Measurements from ENCODE around the gene RGS19.

DNA sequence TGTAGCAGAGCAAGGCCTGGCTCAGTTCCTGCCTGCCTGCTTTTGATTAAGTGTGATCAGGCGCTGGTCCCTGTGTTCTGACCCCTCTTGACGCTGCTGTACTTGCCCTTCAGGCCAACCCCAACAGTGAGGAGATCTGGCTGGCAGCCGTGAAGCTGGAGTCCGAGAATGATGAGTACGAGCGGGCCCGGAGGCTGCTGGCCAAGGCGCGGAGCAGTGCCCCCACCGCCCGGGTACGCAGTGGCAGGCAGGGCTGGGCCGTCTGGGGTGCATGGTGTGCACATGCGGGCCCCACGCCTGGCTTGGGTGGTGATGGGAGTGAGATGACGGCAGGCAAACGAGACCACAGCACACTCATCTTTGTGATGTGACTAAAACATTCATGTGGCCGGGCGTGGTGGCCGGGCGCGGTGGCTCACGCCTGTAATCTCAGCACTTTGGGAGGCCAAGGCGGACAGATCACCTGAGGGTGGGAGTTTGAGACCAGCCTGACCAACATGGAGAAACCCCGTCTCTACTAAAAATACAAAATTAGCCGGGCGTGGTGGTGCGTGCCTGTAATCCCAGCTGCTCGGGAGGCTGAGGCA is 53.4 kb downstream of the RGS19 start:
- TF ChIP-seq YY1 (IDR thresholded peaks at IDR 0.05; ENCODE audit: low read depth) (no peak), CEBPB (IDR thresholded peaks at IDR 0.05) (no peak), CREB1 (IDR thresholded peaks at IDR 0.05; ENCODE audit: low read depth) (no peak), TAF1 (IDR thresholded peaks at IDR 0.05; ENCODE audit: low read depth) (no peak), EGR1 (IDR thresholded peaks at IDR 0.05) (no peak), RAD21 (IDR thresholded peaks at IDR 0.05; ENCODE audit: low read depth) (no peak), EP300 (IDR thresholded peaks at IDR 0.05; ENCODE audit: borderline replicate concordance) (no peak), NFIC (IDR thresholded peaks at IDR 0.05) (no peak)
- TF ChIP-seq, protein P1, sequence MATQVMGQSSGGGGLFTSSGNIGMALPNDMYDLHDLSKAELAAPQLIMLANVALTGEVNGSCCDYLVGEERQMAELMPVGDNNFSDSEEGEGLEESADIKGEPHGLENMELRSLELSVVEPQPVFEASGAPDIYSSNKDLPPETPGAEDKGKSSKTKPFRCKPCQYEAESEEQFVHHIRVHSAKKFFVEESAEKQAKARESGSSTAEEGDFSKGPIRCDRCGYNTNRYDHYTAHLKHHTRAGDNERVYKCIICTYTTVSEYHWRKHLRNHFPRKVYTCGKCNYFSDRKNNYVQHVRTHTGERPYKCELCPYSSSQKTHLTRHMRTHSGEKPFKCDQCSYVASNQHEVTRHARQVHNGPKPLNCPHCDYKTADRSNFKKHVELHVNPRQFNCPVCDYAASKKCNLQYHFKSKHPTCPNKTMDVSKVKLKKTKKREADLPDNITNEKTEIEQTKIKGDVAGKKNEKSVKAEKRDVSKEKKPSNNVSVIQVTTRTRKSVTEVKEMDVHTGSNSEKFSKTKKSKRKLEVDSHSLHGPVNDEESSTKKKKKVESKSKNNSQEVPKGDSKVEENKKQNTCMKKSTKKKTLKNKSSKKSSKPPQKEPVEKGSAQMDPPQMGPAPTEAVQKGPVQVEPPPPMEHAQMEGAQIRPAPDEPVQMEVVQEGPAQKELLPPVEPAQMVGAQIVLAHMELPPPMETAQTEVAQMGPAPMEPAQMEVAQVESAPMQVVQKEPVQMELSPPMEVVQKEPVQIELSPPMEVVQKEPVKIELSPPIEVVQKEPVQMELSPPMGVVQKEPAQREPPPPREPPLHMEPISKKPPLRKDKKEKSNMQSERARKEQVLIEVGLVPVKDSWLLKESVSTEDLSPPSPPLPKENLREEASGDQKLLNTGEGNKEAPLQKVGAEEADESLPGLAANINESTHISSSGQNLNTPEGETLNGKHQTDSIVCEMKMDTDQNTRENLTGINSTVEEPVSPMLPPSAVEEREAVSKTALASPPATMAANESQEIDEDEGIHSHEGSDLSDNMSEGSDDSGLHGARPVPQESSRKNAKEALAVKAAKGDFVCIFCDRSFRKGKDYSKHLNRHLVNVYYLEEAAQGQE (IDR thresholded peaks at IDR 0.05; ENCODE audit: low read depth): no peak
- TF ChIP-seq, protein P2, sequence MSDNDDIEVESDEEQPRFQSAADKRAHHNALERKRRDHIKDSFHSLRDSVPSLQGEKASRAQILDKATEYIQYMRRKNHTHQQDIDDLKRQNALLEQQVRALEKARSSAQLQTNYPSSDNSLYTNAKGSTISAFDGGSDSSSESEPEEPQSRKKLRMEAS (IDR thresholded peaks at IDR 0.05): no peak
